ENCODE data around the gene VAV1.
"Not testable (repeated sequence)": the region's sequence is repeated elsewhere in the genome, so short reads cannot be mapped to it uniquely, and the experiment has no call there.

The VAV1 gene

DNA sequence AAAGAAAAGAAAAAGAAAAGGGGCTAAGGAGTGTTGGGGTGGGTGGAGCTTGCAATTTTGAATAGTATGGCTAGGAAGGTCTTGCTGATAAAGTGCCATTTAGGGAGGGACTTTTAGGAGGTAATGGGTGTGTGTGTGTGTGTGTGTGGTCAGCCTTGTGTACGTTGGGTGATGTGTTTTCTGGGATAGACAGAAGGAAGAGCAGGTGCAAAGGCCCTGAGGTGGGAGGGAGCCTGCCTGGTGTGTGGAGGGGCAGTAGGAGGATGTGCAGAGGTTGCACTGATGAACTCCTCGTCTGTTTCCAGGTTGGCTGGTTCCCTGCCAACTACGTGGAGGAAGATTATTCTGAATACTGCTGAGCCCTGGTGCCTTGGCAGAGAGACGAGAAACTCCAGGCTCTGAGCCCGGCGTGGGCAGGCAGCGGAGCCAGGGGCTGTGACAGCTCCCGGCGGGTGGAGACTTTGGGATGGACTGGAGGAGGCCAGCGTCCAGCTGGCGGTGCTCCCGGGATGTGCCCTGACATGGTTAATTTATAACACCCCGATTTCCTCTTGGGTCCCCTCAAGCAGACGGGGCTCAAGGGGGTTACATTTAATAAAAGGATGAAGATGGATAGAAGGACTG, 84.4 kb downstream of the VAV1 start:
- DNase-seq = no peak

DNA sequence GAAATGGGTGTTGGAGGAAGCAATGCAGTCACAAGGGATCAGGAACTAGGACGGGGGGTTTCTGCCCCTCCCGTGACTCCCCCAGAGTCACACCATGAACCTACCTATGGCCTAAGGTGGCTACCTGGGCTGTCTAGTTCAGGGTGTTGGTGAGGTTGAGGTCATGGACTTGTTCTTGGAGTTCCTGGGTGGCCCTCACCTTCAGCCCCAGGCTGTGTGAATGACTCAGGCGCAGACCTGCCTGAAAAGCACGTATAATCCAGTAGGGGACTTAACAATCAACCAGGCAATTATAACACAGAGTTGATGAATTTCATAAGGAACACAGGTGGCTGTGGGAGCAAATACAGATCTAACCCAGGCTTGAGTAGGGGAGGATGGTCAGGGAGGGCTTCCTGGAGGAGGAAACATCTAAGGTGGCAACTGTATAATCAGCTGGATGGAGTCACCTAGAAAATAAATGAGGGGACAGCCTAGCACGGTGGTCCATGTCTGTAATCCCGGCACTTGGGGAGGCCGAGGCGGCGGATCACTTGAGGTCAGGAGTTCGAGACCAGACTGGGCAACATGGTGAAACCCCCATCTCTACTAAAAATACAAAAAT, 89.3 kb downstream of the VAV1 start:
- DNase-seq = no peak

DNA sequence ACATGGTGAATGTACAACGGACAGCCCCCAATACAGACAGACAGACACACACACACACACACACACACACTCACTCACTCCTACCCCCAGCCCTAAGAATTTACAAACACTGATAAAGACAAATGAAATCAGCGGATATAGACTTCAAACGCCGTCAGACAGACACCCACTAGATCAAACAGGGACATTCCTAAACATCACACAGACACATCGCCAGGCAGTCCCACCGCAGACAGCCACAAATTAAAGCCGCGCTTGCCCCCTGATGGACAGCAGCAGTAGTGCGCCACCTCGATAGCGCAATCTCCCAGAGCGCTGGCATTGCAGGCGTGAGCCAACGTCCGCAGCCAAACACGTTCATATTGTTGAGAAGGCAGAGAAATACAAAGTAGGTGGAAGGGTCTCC, 90.2 kb downstream of the VAV1 start:
- peak; percentile 88 for DNase-seq

DNA sequence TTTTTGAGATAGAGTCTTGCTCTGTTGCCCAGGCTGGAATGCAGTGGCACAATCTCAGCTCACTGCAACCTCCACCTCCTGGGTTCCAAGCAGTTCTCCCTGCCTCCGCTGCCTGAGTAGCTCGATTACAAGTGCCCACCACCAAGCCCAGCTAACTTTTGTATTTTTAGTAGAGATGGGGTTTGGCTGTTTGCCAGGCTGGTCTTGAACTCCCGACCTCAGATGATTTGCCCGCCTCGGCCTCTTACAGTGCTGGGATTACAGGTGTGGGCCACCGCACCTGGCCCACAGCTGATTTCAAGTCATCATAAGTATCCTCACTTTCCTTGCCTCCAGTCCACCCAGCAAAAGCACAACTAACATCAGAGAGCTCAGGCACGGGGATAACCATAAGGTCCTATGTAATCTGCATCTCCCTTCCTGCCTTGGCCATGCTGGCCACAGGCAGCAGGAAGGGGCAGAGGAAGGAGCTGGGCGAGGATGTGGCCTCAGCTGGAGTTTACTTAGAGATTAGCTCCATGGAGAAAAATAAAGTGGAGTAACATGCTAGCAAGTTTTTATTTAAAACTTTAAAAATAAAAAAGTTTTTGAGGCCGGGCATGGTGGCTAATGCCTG, 91.9 kb downstream of the VAV1 start:
- no peak for DNase-seq

DNA sequence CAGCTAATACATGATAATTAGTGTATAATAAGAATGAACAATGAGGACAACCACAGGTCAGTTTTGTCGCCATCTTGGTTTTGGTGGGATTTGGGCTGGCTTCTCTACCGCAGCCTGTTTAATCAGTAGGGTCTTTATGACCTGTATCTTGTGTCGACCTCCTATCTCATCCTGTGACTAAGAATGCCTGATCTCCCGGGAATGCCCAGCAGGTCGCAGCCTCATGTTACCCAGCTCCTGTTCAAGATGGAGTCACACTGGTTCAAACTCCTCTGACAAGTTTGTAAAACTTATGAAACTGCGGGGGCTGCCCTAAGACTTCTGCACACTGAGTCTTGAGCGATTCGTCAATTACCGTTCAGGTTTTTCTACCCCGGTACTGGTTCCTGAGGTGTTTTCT, 93.3 kb downstream of the VAV1 start:
- no peak for DNase-seq

DNA sequence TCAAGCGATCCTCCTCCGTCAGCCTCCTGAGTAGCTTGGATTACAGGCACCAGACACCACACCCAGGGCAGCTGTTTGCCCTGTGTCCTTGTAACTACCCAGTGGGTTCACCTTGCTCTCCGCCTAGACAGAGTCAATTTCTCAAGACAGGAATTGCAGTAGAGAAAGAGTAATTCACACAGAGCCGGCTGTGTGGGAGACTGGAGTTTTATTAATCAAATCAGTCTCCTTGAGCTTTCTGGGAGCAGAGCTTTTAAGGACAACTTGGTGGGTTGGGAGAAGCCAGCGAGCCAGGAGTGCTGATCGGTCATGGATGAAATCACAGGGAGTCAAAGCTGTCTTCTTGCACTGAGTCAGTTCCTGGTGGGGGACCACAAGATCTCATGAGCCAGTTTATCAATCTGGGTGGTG, 94.2 kb downstream of the VAV1 start:
- no peak for DNase-seq

DNA sequence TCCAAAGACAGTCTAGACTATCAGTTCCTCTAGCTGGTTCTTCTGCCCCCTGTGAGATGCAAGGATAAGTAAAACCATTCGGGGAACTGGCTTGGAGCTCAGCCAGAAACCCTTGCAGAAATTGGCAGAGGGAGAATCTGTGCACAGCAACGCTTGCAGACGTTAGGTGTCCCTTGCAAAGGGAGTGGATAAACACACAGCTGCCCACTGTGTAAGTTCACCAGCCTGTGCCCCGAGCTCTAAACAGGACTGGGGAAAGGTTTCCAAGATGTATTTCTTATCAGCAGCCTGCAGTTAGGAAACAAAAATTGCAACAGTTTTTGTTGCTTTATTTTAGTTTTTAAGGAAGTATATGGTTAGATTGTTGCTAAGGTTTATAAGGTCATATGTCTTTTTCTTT, 95.8 kb downstream of the VAV1 start:
- DNase-seq = no peak

DNA sequence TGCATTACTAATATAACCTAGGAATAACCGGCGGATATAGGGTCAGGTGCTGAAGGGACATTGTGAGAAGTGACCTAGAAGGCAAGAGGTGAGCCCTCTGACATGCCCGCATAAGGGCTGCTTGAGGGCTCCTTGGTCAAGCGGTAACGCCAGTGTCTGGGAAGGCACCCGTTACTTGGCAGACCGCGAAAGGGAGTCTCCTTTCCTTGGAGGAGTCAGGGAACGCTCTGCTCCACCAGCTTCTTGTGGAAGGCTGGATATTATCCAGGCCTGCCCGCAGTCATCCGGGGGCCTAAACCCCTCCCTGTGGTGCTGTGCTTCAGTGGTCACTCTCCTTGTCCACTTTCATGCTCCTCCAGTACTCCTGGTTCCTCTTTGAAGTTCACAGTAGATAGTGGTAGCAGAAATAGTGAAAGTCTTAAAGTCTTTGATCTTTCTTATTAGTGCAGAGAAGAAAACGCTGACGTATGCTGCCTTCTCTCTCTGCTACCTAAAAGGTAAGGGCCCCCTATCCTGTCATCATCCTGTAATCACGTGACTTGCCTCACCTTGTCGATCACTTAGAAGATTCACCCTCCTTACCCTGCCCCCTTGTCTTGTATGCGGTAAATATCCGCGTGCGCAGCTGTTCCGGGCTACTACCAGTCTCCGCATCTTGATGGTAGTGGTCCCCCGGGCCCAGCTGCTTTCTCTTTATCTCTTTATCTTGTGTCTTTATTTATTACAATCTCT, 96.8 kb downstream of the VAV1 start:
- not testable (repeated sequence) for DNase-seq

DNA sequence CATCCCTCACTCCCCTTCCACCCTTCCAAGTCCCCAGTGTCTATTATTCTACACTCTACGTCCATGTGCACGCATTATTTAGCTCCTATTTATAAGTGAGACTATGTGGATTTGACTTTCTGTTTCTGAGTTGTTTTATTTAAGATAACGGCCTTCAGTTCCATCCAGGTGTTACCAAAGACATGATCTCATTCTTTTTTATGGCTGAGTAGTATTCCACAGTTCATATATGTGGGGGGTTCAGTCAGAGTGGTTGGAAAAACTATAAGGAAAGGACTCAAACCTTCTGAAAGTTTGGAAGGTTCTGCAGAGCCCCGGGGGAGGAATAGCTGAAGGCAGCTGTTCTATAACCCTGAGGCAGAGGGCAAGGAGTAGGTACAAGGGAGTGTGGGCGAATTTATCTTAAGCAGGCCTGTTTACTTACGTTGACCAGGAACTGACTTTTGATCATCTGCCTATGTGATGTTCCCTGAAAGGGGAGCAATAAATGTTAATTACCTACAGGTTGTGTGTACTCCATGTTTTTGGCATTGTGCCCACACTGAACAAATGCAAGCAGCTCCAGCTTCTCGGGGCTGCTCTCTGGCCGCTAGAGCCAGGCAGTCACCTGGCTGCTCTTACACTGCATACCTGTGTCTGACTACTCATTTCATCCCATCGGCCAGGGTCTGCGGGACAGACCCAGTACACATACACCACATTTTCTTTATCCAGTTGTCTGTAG, 101.4 kb downstream of the VAV1 start:
- no peak for DNase-seq

DNA sequence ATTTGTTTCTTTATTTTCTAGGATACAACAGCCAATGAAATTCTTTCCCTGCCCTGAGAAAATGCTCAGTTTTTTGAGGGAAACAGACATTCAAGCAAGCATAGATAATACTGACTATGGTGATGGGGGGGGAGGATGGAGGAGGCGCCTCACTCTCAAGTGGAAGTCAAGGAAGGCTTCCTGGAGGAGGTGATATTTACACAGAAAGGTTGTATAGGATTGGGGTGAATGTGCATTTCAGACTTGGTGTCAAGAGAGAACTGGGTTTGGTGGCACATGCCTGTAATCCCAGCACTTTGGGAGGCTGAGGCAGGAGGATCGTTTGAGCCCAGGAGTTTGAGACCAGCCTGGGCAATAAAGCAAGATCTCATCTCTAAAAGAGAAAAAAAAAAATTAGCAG, 102.7 kb downstream of the VAV1 start:
- DNase-seq = no peak

DNA sequence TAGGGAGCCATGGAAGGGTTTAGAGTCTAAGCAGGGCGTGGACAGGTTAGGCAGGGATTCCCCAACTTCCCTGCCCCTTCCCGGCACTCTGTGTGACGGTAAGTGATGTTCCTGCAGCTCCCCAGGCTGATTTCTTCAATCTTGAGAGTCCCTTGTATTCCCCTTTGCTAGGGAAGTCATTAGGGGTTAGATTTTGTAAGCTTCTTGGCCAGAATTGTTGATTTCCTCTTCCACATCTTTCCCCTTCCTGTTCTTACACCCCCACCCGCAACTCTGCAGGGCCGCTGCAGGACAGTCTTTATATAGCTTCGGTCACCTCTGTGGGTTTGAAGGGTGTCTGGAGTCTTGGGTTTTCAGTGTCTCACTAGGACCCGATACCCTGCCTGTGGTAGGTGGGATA, 104.2 kb downstream of the VAV1 start:
- DNase-seq = no peak

DNA sequence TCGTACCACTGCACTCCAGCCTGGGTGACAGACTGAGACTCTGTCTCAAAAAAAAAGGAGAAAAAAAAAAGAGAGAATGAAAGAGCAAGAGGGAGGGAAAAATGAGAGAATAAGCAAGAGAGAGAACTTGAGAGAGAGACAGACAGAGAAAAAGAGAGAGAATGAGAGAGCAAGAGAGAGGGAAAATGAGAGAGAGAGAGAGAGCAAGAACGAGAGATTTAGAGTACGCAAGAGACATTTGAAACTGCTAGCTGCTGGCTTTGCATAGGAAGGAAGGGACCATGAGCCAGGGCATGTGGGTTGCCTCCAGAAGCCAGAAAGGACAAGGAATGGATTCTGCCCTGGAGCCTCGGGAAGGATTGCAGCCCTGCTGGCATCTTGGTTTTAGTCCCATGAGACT, 105.3 kb downstream of the VAV1 start:
- DNase-seq = no peak

DNA sequence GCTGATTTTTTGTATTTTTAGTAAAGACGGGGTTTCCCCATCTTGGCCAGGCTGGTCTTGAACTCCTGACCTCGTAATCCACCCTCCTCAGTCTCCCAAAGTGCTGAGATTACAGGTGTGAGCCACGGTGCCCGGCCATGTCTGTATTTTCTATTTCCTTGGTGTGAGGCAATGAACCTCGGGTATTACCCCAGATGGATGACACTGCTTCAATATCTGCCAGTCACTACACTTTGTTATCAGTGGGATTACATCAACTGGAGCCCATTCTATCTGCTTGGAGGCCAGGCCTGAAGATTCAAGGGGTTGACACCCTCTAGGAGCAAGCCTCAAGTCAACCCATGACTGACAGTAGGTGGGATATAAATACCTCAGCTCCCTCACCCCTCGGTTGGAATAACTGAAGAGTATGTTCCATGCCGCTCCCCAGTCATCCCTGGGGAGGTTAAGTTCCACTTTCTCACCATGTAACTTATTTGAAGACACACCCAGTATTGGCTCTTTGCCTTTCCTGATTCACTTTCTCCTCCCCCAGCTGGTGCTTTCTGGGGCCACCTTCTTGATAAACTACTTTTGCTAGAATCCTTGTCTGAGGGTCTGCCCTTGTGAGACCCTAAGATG, 113.9 kb downstream of the VAV1 start:
- DNase-seq = no peak

DNA sequence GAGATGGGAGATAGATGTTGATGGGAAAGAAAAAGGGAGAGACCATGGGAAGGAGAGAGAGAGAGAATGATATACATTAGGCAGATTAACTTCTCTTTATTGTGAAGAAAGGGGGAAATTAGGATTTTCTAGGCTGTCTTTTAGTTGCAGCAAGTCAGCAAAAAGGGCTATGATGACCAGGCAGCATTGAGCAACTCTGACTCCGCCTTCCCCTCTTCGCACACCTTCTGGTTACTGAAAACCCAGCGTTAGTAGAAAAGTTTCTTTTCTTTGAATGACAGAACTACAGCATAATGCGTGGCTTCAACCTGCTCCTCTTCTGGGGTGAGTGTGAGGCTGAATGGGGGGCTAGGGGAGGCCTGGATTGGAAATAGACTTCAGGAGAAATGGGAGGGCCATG, 114.8 kb downstream of the VAV1 start, which contains the start of gene ADGRE1:
Gene ADGRE1 (plus strand): TSS at position 264 of the 400 bp plus-strand sequence. CDS start 30 bp downstream, at position 294.
- DNase-seq = peak; percentile 8

DNA sequence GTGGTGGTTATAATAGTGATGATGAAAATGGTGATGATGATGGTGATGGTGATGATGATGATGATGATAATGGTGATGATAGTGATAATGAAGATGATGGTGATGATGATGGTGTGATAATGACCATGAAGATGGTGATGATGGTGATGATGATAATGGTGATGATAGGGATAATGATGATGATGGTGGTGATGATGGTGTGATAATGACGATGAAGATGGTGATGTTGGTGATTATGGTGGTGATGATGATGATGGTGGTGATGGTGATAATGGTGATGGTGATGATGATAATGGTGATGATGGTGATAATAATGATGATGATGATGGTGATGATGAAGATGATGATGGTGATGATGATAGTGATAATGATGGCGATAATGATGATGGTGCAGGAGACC, 116.5 kb downstream of the VAV1 start:
- no peak for DNase-seq

DNA sequence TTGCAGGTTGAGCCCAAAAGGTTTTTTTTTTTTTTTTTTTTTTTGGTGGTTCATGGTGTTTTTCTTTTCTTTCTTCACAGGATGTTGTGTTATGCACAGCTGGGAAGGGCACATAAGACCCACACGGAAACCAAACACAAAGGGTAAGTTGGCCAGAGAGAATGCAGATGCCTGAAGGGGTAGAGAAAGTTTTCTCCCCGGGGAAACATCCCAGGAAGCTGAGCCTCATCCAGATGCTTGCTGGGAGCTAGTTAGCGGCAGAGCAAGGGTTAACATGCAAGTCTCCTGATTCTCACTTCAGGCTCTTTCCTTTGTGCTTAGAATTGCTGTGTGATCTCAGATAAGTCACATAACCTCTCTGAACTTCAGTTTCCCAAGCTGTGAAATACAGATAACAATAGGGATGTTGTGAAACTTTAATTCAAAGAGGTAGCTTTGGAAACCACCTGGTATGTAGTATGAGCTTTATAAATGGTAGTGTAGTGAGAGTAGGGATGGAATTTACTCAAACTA, 117.9 kb downstream of the VAV1 start:
- no peak for DNase-seq

DNA sequence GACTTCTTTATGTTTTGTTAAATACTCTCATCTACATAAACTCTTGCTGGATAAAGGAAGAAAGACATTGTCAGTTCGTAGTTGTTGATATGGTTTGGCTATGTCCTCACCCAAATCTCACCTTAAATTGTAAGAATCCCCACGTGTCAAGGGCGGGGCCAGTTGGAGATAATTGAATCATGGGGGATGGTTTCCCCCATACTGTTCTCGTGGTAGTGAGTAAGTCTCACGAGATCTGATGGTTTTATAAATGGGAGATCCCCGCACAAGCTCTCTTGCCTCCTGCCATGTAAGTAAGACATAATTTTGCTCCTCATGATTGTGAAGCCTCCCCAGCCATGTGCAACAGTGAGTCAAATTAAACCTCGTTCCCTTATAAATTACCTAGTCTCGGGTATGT, 118.4 kb downstream of the VAV1 start:
- peak; percentile 16 for DNase-seq

DNA sequence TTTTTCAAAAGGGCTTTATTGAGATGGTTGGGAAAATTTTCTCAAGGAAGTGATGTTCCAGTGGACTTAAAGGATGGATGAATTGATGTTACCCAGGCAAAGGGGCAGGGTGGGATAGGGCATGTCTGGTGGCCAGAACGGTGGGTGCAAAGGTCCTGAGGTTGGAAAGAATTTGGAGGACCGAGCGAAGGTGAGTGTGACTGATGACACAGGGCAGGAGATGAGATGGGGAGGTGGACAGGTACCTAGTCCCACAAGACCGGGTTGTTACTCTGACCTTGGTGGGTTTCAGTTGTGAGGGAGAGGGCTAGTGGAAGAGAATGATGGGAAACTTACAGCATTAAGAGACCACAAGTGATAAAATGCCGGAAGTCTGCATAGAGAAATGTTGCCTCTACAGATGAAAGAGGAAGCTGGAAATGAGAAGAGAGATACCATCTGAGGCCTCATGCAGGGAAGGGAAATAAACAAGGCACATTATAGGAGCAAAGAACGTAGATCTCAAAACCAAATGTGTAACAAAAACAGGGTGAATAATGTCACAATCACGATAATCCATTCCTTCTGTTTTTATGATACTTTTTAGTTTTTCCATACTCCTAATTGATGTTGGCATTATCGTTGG, 119.4 kb downstream of the VAV1 start:
- no peak for DNase-seq

DNA sequence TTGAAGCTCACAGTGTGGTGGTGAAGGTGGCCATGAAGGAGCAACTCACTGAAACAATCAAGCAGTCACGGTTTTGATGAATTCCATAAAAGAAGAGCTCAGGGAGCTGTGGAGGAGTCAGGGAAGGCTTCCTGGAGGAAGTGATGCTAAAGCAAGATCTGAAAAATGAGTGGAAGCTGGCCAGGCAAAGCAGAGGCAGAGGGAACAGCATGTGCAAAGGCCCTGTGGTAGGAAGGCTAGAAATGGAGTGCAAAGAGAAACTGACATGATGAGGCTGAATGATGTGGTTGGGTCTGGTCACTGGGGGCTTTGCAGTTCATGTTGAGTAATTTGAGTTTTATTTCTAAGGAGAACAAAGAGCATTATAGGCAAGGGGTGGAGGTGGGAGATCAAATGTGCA, 121.8 kb downstream of the VAV1 start:
- no peak for DNase-seq

DNA sequence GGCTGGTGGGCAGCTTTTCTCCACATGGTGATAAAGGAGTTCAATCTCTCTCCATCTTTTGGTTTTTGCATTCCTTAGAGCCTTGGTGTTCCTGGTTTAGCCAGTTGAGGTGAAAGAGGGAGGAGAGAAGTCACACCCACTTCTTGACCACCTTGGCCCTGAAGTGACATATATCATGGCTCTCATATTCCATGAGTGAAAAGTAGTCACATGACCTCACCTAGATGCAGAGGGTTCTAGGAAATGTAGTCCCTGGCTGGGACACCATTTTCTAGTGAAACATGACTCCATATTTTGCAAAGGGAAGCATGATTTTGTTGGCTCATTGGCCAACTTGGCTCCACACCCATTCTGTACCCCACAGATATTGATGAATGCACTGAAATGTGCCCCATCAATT, 130.9 kb downstream of the VAV1 start:
- no peak for DNase-seq

DNA sequence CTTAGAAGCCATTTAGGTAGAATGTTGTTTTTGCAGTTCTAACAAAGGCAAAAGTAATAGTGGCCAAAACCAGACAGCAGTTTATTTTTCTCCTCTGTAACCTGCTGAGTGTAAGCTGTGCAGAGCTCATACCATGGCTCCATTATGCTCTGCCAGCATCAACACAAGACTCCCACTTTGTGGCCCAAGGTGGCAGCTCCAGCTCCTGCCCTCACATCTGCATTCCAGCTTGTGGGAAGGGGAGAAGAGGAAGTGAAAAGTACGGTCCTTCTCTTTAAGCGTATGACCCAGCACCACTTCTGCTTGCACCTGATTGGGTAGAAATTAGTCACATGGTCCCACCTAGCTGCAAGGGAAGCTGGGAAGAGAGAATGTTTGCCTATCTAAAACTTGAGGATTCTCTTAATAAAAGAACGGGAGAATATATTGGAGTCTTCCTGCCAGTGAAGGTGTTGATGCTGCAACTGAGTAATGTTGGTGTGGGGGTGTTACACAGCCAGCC, 134.1 kb downstream of the VAV1 start:
- DNase-seq = no peak

Measured in stimulated activated naive CD4-positive, alpha-beta T cell treated with Interleukin-2 at 50 U/mL for 16 hours (primary cell).